Stimulated activated CD4-positive, alpha-beta T cell treated with anti-CD3 and anti-CD28 coated beads, TNF-alpha, amount 100 ng/mL, for 4 hours (primary cell): Measurements from ENCODE around the gene CAST.
"Not testable (repeated sequence)": the region's sequence is repeated elsewhere in the genome, so short reads cannot be mapped to it uniquely, and the experiment has no call there.

Experiments used
- DNase-seq, 3 experiments: peaks; one replicate each; pipeline ENCODE4 v3.0.0-alpha.2; 2020; ENCODE audit warnings: low read depth in 3 of 3

Gene CAST

GRCh38 chr5:96712100-96712746 is 50.0 kb downstream of the CAST start:
- no peak for DNase-seq

- no peak for DNase-seq
These were observed 52.3 kb downstream of the CAST start for GRCh38 chr5:96714450-96714849.

- DNase-seq = no peak
These were observed 52.8 kb downstream of the CAST start for GRCh38 chr5:96714951-96715451.

GRCh38 chr5:96716007-96716406 is 53.8 kb downstream of the CAST start:
- no peak for DNase-seq

GRCh38 chr5:96716716-96717115 is 54.5 kb downstream of the CAST start:
- no peak for DNase-seq

GRCh38 chr5:96717874-96718273 is 55.7 kb downstream of the CAST start:
- DNase-seq = no peak

GRCh38 chr5:96718635-96719077 is 56.5 kb downstream of the CAST start:
- DNase-seq = no peak

- DNase-seq = no peak
These were observed 58.2 kb downstream of the CAST start for GRCh38 chr5:96720408-96720807.

GRCh38 chr5:96721351-96721977 is 59.3 kb downstream of the CAST start:
- DNase-seq = no peak

- DNase-seq = no peak
These were observed 63.1 kb downstream of the CAST start for GRCh38 chr5:96725257-96725656.

GRCh38 chr5:96726802-96727201 is 64.6 kb downstream of the CAST start:
- DNase-seq = no peak

GRCh38 chr5:96729156-96729555 is 67.0 kb downstream of the CAST start:
- DNase-seq = no peak

GRCh38 chr5:96730586-96730985 is 68.4 kb downstream of the CAST start:
- DNase-seq = no peak

- no peak for DNase-seq
These were observed 71.8 kb downstream of the CAST start for GRCh38 chr5:96733771-96734500.

GRCh38 chr5:96734871-96735325 is 72.7 kb downstream of the CAST start:
- no peak for DNase-seq

- DNase-seq = no peak
These were observed 74.8 kb downstream of the CAST start for GRCh38 chr5:96736937-96737336.

- DNase-seq = no peak
These were observed 78.9 kb downstream of the CAST start for GRCh38 chr5:96741106-96741505.

- no peak for DNase-seq
These were observed 79.7 kb downstream of the CAST start for GRCh38 chr5:96741891-96742309.

- no peak for DNase-seq
These were observed 80.4 kb downstream of the CAST start for GRCh38 chr5:96742538-96742937.

GRCh38 chr5:96743065-96743768 is 81.0 kb downstream of the CAST start:
- no peak for DNase-seq

- DNase-seq = no peak
These were observed 81.6 kb downstream of the CAST start for GRCh38 chr5:96743805-96744204.

- DNase-seq = not testable (repeated sequence)
These were observed 82.0 kb downstream of the CAST start for GRCh38 chr5:96744218-96744617.
